ENCODE measurements around the gene TEAD1.

TEAD1 gene

DNA sequence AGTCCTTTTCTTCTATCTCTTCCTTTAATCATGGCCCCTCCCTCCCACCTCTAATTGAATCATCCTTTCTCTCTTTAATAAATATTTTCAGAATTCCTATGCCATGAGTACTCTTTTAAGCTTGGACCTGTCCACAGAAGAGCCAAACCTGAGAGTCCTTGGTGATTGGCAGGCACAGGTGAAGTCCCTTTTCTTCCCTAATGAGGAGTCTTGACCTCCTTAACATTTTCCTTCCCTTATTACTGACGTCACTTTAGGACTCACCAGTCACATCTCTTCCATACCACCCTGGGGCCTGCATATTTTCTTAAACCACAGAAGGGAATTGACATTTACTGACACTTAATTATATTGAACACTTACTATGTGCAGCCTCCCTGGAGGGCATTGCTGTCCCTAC lies 293.9 kb downstream of the TEAD1 start:
- no peaks in the 10 kb centered on the region for H3F3A ChIP-seq (ENCODE audit: control insufficient read depth, insufficient read depth)
- no peaks in the 10 kb centered on the region for H3K9me3 ChIP-seq (ENCODE audit: control insufficient read depth, insufficient read depth, low read length)
- H3K4me3 ChIP-seq (ENCODE audit: low read length) = no peak overlapping the region
- H4K20me1 ChIP-seq (ENCODE audit: control insufficient read depth, insufficient read depth, low read depth, low read length) = no peaks in the 10 kb centered on the region
- no peaks in the 10 kb centered on the region for H3K79me2 ChIP-seq (ENCODE audit: control insufficient read depth, low read length)
- no peaks in the 10 kb centered on the region for H3K36me3 ChIP-seq (ENCODE audit: control insufficient read depth, low read length)
- no peak for TF ChIP-seq EZH2phosphoT487 (IDR thresholded peaks at IDR 0.05; ENCODE audit: borderline replicate concordance, low read length)
- no peaks in the 10 kb centered on the region for H3K27me3 ChIP-seq (ENCODE audit: control insufficient read depth, low read length)
- H3K9me2 ChIP-seq (replicated peaks; ENCODE audit: control insufficient read depth, low read length) = no peaks in the 10 kb centered on the region
- H3K27ac ChIP-seq (ENCODE audit: low read depth, low read length) = no peak overlapping the region
- no peaks in the 10 kb centered on the region for H3K4me1 ChIP-seq (ENCODE audit: control insufficient read depth, low read length)
- H3K4me2 ChIP-seq (ENCODE audit: low read length) = no peak overlapping the region

DNA sequence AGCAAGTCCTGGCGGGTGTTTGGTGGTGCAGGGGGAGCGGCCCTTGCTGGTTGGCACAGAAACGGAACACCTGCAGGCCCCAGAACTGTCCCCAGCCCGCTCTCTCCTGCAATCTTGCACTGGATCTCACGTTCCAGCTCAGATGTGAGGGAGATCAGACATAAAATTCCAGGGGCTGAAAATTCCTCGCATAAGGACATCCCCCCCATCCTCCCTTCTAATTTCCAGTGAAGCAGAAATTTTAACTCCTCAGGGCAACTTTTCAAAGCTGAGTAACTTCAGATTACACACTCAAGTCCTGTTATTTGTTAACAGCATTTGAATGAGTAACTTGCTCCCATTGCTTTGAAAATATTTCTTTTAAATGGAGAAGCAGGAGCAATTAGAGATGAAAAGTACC lies 294.6 kb downstream of the TEAD1 start:
- Histone ChIP-seq H3K9me3 (ENCODE audit: control insufficient read depth, insufficient read depth, low read length) (no peaks in the 10 kb centered on the region), H4K20me1 (ENCODE audit: control insufficient read depth, insufficient read depth, low read depth, low read length) (no peaks in the 10 kb centered on the region), H3K36me3 (ENCODE audit: control insufficient read depth, low read length) (no peaks in the 10 kb centered on the region), H3F3A (ENCODE audit: control insufficient read depth, insufficient read depth) (no peaks in the 10 kb centered on the region), H3K9me2 (replicated peaks; ENCODE audit: control insufficient read depth, low read length) (no peaks in the 10 kb centered on the region), H3K4me2 (ENCODE audit: low read length) (no peak overlapping the region), H3K79me2 (ENCODE audit: control insufficient read depth, low read length) (no peaks in the 10 kb centered on the region), H3K27me3 (ENCODE audit: control insufficient read depth, low read length) (no peaks in the 10 kb centered on the region), H3K4me1 (ENCODE audit: control insufficient read depth, low read length) (no peaks in the 10 kb centered on the region), H3K27ac (ENCODE audit: low read depth, low read length) (no peak overlapping the region), H3K4me3 (ENCODE audit: low read length) (no peak overlapping the region)
- TF ChIP-seq EZH2phosphoT487 (IDR thresholded peaks at IDR 0.05; ENCODE audit: borderline replicate concordance, low read length) = no peak
- TF ChIP-seq, protein P1, sequence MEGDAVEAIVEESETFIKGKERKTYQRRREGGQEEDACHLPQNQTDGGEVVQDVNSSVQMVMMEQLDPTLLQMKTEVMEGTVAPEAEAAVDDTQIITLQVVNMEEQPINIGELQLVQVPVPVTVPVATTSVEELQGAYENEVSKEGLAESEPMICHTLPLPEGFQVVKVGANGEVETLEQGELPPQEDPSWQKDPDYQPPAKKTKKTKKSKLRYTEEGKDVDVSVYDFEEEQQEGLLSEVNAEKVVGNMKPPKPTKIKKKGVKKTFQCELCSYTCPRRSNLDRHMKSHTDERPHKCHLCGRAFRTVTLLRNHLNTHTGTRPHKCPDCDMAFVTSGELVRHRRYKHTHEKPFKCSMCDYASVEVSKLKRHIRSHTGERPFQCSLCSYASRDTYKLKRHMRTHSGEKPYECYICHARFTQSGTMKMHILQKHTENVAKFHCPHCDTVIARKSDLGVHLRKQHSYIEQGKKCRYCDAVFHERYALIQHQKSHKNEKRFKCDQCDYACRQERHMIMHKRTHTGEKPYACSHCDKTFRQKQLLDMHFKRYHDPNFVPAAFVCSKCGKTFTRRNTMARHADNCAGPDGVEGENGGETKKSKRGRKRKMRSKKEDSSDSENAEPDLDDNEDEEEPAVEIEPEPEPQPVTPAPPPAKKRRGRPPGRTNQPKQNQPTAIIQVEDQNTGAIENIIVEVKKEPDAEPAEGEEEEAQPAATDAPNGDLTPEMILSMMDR (IDR thresholded peaks at IDR 0.05; ENCODE audit: low read depth, low read length, poor library complexity, severe bottlenecking) = no peak

DNA sequence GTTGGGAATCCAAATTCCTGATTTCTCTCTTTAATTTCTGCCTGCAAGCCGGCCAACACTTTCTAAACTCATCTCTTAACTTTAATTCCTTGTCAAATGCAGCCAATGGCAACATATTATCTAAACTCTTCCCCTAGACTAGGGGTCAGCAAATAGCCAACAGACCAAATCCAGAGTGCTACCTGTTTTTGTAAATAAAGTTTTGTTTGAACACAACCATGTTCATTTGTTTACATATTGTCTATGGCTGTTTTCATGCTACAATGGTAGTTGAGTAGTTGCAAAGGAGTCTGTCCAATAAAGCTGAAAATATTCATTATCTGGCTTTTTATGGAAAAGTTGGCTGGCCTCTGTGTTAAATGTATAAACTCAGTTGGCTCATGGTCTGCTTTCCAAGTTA lies 297.7 kb downstream of the TEAD1 start:
- H3K4me1 ChIP-seq (ENCODE audit: control insufficient read depth, low read length) = no peaks in the 10 kb centered on the region
- H3K27ac ChIP-seq (ENCODE audit: low read depth, low read length) = no peak overlapping the region
- no peaks in the 10 kb centered on the region for H3K27me3 ChIP-seq (ENCODE audit: control insufficient read depth, low read length)
- no peak overlapping the region for H3K4me2 ChIP-seq (ENCODE audit: low read length)
- no peaks in the 10 kb centered on the region for H3F3A ChIP-seq (ENCODE audit: control insufficient read depth, insufficient read depth)
- H3K4me3 ChIP-seq (ENCODE audit: low read length) = no peak overlapping the region
- no peaks in the 10 kb centered on the region for H3K79me2 ChIP-seq (ENCODE audit: control insufficient read depth, low read length)
- no peak for TF ChIP-seq EZH2phosphoT487 (IDR thresholded peaks at IDR 0.05; ENCODE audit: borderline replicate concordance, low read length)
- TF ChIP-seq, protein P1 (IDR thresholded peaks at IDR 0.05; ENCODE audit: low read depth, low read length, poor library complexity, severe bottlenecking) = no peak
- H3K9me2 ChIP-seq (replicated peaks; ENCODE audit: control insufficient read depth, low read length) = no peaks in the 10 kb centered on the region
- no peaks in the 10 kb centered on the region for H3K9me3 ChIP-seq (ENCODE audit: control insufficient read depth, insufficient read depth, low read length)
- no peaks in the 10 kb centered on the region for H4K20me1 ChIP-seq (ENCODE audit: control insufficient read depth, insufficient read depth, low read depth, low read length)
- no peaks in the 10 kb centered on the region for H3K36me3 ChIP-seq (ENCODE audit: control insufficient read depth, low read length)

DNA sequence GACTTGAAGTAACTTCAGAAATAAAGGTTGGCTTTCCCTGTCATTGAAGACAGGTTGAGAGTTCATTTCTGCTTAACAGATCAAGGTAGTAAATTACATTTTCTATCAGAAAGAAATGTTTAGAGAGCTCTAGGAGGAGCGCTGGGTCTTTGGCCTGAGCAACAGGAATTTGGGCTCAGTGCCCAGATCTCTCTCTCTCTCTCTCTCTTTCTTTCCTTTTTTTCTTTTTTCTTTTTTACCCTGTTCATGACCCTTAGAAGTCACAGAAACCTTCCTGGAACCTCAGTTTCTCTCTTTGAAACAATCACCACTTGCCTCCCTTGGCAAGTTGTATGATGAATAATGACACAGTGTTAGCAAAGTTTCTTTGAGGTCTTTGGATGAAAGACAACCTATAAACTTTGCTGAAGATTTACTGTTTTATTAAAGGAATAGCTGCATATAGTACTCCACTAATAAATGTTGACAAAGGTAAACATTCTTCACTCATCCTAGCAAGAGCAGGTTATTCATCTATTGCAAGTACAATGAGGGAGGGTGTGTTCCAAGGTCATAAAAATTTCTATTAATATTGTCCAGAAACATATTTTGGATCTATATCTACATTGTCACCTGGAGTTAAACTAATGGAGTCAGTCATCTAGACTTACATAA lies 299.4 kb downstream of the TEAD1 start:
- Histone ChIP-seq H3K36me3 (ENCODE audit: control insufficient read depth, low read length) (no peaks in the 10 kb centered on the region), H3K27me3 (ENCODE audit: control insufficient read depth, low read length) (no peaks in the 10 kb centered on the region), H3K9me2 (replicated peaks; ENCODE audit: control insufficient read depth, low read length) (no peaks in the 10 kb centered on the region), H3K4me1 (ENCODE audit: control insufficient read depth, low read length) (no peaks in the 10 kb centered on the region), H3F3A (ENCODE audit: control insufficient read depth, insufficient read depth) (no peaks in the 10 kb centered on the region), H3K27ac (ENCODE audit: low read depth, low read length) (no peak overlapping the region), H3K4me2 (ENCODE audit: low read length) (no peak overlapping the region), H4K20me1 (ENCODE audit: control insufficient read depth, insufficient read depth, low read depth, low read length) (no peaks in the 10 kb centered on the region), H3K4me3 (ENCODE audit: low read length) (no peak overlapping the region), H3K79me2 (ENCODE audit: control insufficient read depth, low read length) (no peaks in the 10 kb centered on the region), H3K9me3 (ENCODE audit: control insufficient read depth, insufficient read depth, low read length) (no peaks in the 10 kb centered on the region)
- TF ChIP-seq EZH2phosphoT487 (IDR thresholded peaks at IDR 0.05; ENCODE audit: borderline replicate concordance, low read length) = no peak
- TF ChIP-seq, protein P1 (IDR thresholded peaks at IDR 0.05; ENCODE audit: low read depth, low read length, poor library complexity, severe bottlenecking) = no peak
